Prostate gland (tissue), 2 donors: ENCODE data around the gene LGR4. TPM values are rescaled to one million over a fixed set of nuclear protein-coding genes. Genes with fewer than 3 reads are reported as not detected.
A peak's percentile ranks its signal among the peaks of the same experiment; 100 is the strongest.
"Not testable (repeated sequence)": the region's sequence is repeated elsewhere in the genome, so short reads cannot be mapped to it uniquely, and the experiment has no call there.

Experiments
- DNase-seq: peaks from one replicate; pipeline ENCODE4 v3.0.0-alpha.2; 2019; ENCODE audit warnings: low spot score
- H3K27ac ChIP-seq, 2 donors: fragments of 200-600 bp; sonication (generic); 2 replicates each; pipeline ENCODE4 v1.5.1; 2017 to 2019
- H3K27me3 ChIP-seq: fragments of 200-600 bp; sonication (generic); replicated peaks from 2 replicates; pipeline ENCODE4 v1.5.1; 2019; ENCODE audit not compliant: insufficient read depth
- H3K36me3 ChIP-seq, 2 donors: fragments of 200-600 bp; sonication (generic); 1 replicate in 1 of 2; 2 replicates in 1 of 2; pipeline versions ENCODE4 v1.5.1 to v1.8.1; 2017 to 2019
- H3K4me1 ChIP-seq: fragments of 200-600 bp; sonication (generic); replicated peaks from 2 replicates; pipeline ENCODE4 v1.5.1; 2019
- H3K4me3 ChIP-seq, 2 donors: fragments of 200-600 bp; sonication (generic); 2 replicates each; pipeline ENCODE4 v1.5.1; 2017 to 2019
- H3K9me3 ChIP-seq: fragments of 200-600 bp; sonication (generic); 2 replicates; pipeline ENCODE4 v1.5.1; 2017
- POLR2A ChIP-seq: fragments of 450-650 bp; IDR thresholded peaks from one replicate; pipeline ENCODE4 v1.6.1; 2016; ENCODE audit warnings: antibody characterized with exemption, mild to moderate bottlenecking
- POLR2AphosphoS5 ChIP-seq: sonication (generic); formaldehyde crosslinking; IDR thresholded peaks from one replicate; pipeline ENCODE4 v1.6.1; 2017; ENCODE audit warnings: antibody characterized with exemption
- WGBS: methylation state at CpG from one replicate; pipeline ENCODE4 v1.1.5; 2018; 5-methylcytosine and 5-hydroxymethylcytosine counted together
- intact Hi-C: fragments of 100-400 bp; cut with DNase I; formaldehyde crosslinking; loops from one replicate; pipeline ENCODE4 v1.14.2; 2022
- total RNA-seq, 2 donors: library from RNA; depleted of rRNA; stranded (reverse); fragments of >200 nt; gene quantifications; one replicate each; pipeline ENCODE4 v1.1.0, GENCODE V29; 2016
- TF ChIP-seq, protein P1 (sequence below), 4 experiments: fragments of 200-600 bp in 2 of 4; fragments of 450-650 bp in 2 of 4; sonication (generic) in 2 of 4; IDR thresholded peaks; 1 replicate in 3 of 4; 2 replicates in 1 of 4; pipeline ENCODE4 v1.5.1; 2016 to 2019; ENCODE audit warnings: antibody characterized with exemption in 4 of 4, mild to moderate bottlenecking in 2 of 4, moderate library complexity in 2 of 4

Gene LGR4, protein sequence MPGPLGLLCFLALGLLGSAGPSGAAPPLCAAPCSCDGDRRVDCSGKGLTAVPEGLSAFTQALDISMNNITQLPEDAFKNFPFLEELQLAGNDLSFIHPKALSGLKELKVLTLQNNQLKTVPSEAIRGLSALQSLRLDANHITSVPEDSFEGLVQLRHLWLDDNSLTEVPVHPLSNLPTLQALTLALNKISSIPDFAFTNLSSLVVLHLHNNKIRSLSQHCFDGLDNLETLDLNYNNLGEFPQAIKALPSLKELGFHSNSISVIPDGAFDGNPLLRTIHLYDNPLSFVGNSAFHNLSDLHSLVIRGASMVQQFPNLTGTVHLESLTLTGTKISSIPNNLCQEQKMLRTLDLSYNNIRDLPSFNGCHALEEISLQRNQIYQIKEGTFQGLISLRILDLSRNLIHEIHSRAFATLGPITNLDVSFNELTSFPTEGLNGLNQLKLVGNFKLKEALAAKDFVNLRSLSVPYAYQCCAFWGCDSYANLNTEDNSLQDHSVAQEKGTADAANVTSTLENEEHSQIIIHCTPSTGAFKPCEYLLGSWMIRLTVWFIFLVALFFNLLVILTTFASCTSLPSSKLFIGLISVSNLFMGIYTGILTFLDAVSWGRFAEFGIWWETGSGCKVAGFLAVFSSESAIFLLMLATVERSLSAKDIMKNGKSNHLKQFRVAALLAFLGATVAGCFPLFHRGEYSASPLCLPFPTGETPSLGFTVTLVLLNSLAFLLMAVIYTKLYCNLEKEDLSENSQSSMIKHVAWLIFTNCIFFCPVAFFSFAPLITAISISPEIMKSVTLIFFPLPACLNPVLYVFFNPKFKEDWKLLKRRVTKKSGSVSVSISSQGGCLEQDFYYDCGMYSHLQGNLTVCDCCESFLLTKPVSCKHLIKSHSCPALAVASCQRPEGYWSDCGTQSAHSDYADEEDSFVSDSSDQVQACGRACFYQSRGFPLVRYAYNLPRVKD
- 10 to 100 TPM; 49.2 to 97.2 TPM for total RNA-seq

- intact Hi-C loops, result loop anchor here (10.0 kb wide), 1 partner anchor 108 kb away; the partner anchor contains the start of gene CCDC34
- TF ChIP-seq, protein P1, sequence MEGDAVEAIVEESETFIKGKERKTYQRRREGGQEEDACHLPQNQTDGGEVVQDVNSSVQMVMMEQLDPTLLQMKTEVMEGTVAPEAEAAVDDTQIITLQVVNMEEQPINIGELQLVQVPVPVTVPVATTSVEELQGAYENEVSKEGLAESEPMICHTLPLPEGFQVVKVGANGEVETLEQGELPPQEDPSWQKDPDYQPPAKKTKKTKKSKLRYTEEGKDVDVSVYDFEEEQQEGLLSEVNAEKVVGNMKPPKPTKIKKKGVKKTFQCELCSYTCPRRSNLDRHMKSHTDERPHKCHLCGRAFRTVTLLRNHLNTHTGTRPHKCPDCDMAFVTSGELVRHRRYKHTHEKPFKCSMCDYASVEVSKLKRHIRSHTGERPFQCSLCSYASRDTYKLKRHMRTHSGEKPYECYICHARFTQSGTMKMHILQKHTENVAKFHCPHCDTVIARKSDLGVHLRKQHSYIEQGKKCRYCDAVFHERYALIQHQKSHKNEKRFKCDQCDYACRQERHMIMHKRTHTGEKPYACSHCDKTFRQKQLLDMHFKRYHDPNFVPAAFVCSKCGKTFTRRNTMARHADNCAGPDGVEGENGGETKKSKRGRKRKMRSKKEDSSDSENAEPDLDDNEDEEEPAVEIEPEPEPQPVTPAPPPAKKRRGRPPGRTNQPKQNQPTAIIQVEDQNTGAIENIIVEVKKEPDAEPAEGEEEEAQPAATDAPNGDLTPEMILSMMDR (IDR thresholded peaks at IDR 0.05), result no peak
- peak; percentile 97 for TF ChIP-seq POLR2AphosphoS5
- peak; percentile 97 for TF ChIP-seq POLR2A
- H3K4me3 ChIP-seq, result peak within 1 kb of the TSS; percentile 85 to 96
- no peaks in the 10 kb centered on the region for H3K36me3 ChIP-seq
- peaks cover 8% of the 10 kb centered on the region for H3K4me1 ChIP-seq
- H3K27ac ChIP-seq, result peak within 1 kb of the TSS; percentile 82 to 94
- under 1% methylated on average over 39 of the region's 57 CpGs for WGBS
- H3K9me3 ChIP-seq, result no peaks in the 10 kb centered on the region
- H3K27me3 ChIP-seq, result no peaks in the 10 kb centered on the region
- peak; percentile 98 for DNase-seq
These were observed at the start of gene LGR4 for GRCh38 chr11:27472398-27473016. TSS of gene LGR4 (minus strand) at chr11:27472790. CDS start at chr11:27472302, 488 bp downstream.

GRCh38 chr11:27520226-27520625 lies 47.6 kb upstream of the LGR4 start:
- intact Hi-C loops, result no loop called here
- TF ChIP-seq POLR2A, result no peak
- TF ChIP-seq, protein P1 (IDR thresholded peaks at IDR 0.05), result no peak
- TF ChIP-seq POLR2AphosphoS5, result no peak

DNA sequence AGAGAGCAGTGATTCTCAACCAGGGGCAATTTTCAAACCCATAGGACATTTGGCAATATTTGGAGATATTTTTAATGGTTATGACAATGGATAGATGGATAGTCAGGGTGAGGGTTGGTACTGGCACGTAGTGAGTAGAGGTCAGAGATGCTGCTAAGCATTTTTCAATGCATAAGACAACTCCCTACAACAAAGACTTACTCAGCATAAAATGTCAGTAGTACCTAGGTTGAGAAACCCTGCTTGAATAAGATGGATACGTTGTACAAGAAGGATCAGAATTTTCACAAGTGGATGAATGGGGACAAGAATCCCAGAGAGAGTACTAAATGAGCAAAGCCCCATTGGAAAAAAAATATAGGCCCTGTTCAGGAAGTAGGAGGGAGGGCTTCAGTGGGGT lies 45.9 kb upstream of the LGR4 start:
- TF ChIP-seq, protein P1 (IDR thresholded peaks at IDR 0.05), result no peak
- no peak for TF ChIP-seq POLR2AphosphoS5
- no peak for TF ChIP-seq POLR2A
- H3K9me3 ChIP-seq, result no peaks in the 10 kb centered on the region
- H3K27me3 ChIP-seq, result no peaks in the 10 kb centered on the region
- H3K4me1 ChIP-seq, result no peaks in the 10 kb centered on the region
- H3K27ac ChIP-seq, result no peak overlapping the region
- DNase-seq, result no peak
- intact Hi-C loops, result no loop called here
- no peak overlapping the region for H3K4me3 ChIP-seq
- 83% methylated on average over 2 of the region's 2 CpGs for WGBS
- H3K36me3 ChIP-seq, result no peaks in the 10 kb centered on the region

More at GRCh38 chr11:27520226-27520625, 47.6 kb upstream of the LGR4 start:
- Histone ChIP-seq H3K36me3 (no peaks in the 10 kb centered on the region), H3K27me3 (no peaks in the 10 kb centered on the region), H3K27ac (no peak overlapping the region), H3K9me3 (no peaks in the 10 kb centered on the region), H3K4me1 (no peaks in the 10 kb centered on the region), H3K4me3 (no peak overlapping the region)
- WGBS, result 88% methylated on average over 3 of the region's 3 CpGs
- DNase-seq, result no peak

DNA sequence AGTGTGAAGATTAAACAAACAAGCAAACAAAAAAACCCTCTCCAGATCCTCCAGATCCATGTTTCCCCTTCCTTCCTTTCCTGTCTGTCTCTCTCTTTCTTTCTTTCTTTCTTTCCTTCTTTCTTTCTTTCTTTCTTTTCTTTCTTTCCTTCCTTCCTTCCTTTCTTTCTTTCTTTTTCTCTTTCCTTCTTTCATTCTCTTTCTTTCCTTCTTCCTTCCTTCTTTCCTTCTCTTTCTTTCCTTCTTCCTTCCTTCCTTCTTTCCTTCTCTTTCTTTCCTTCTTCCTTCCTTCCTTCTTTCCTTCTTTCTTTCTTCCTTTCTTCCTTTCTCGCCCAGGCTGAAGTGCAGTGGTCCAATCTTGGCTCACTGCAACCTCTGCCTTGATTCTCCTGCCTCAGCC lies 44.9 kb upstream of the LGR4 start:
- H3K9me3 ChIP-seq, DNase-seq, H3K27me3 ChIP-seq, H3K4me1 ChIP-seq, H3K27ac ChIP-seq, intact Hi-C loops, H3K4me3 ChIP-seq, H3K36me3 ChIP-seq: not testable (repeated sequence)
- 96% methylated on average over 1 of the region's 1 CpG for WGBS

GRCh38 chr11:27514558-27514957 lies 42.0 kb upstream of the LGR4 start:
- Histone ChIP-seq H3K9me3 (no peaks in the 10 kb centered on the region), H3K27ac (no peak overlapping the region), H3K27me3 (no peaks in the 10 kb centered on the region), H3K4me1 (no peaks in the 10 kb centered on the region), H3K36me3 (no peaks in the 10 kb centered on the region), H3K4me3 (no peak overlapping the region)
- intact Hi-C loops, result no loop called here
- WGBS, result 38% methylated on average over 4 of the region's 4 CpGs
- DNase-seq, result peak; percentile 50
- TF ChIP-seq POLR2AphosphoS5 (peak; percentile 80), POLR2A (no peak)
- TF ChIP-seq, protein P1 (IDR thresholded peaks at IDR 0.05), result no peak
